Endothelial cell of umbilical vein (primary cell): Measurements from ENCODE around the gene NEAT1. TPM values are rescaled to one million over a fixed set of nuclear protein-coding genes. Genes with fewer than 3 reads are reported as not detected.

Source experiments
- BruUV-seq: library from RNA; stranded (reverse); fragments of 400-500 nt; replicated peaks from 2 replicates; lab custom pipeline; 2021; lab: Mats Ljungman, UMichigan
- CTCF ChIA-PET: fragments of 300-600, 350-600 bp; sonication (Branson Sonifier 250); formaldehyde crosslinking; loops from one replicate; lab custom pipeline; 2021; ENCODE audit warnings: antibody characterized with exemption, inconsistent platforms; lab: Charles Lee
- POLR2A ChIA-PET: fragments of 300-600, 350-600 bp; sonication (Branson Sonifier 250); formaldehyde crosslinking; loops from one replicate; lab custom pipeline; 2021; ENCODE audit warnings: antibody characterized with exemption, inconsistent platforms; lab: Charles Lee
- DNase-seq: peaks from one replicate; pipeline ENCODE4 v3.0.0-alpha.2; 2011; ENCODE audit warnings: low read depth, low spot score
- FAIRE-seq: peaks from 2 replicates; lab custom pipeline; 2011; peaks lifted over from hg19 to GRCh38; lab: Jason Lieb, UNC
- H2AFZ ChIP-seq: 2 replicates; pipeline ENCODE4 v1.6.0; 2012; ENCODE audit warnings: low read depth, low read length, control low read depth, inconsistent platforms
- H3K27ac ChIP-seq: 2 replicates; pipeline ENCODE4 v1.5.1; 2011; ENCODE audit warnings: low read depth, mild to moderate bottlenecking, control low read depth, low read length, moderate library complexity; ENCODE audit not compliant: insufficient read depth
- H3K27me3 ChIP-seq, 2 experiments: 2 replicates each; pipeline versions ENCODE4 v1.6.0 to v1.6.1; 2011; ENCODE audit warnings: low read length in 2 of 2, mixed read lengths in 1 of 2; ENCODE audit not compliant: control insufficient read depth in 2 of 2, insufficient read depth in 2 of 2
- H3K36me3 ChIP-seq, 2 experiments: 2 replicates in 1 of 2; 3 replicates in 1 of 2; pipeline ENCODE4 v1.5.1; 2011; ENCODE audit warnings: low read length in 2 of 2, mild to moderate bottlenecking in 1 of 2, moderate library complexity in 1 of 2; ENCODE audit not compliant: control insufficient read depth in 2 of 2, insufficient read depth in 2 of 2; ENCODE audit errors: extremely low read depth in 1 of 2
- H3K4me1 ChIP-seq: 3 replicates; pipeline ENCODE4 v1.5.1; 2011; ENCODE audit warnings: mild to moderate bottlenecking, low read length; ENCODE audit not compliant: control insufficient read depth, insufficient read depth; ENCODE audit errors: extremely low read depth
- H3K4me2 ChIP-seq: 2 replicates; pipeline ENCODE4 v1.6.1; 2011; ENCODE audit warnings: low read length, control low read depth, mixed read lengths; ENCODE audit not compliant: insufficient read depth
- H3K4me3 ChIP-seq, 3 experiments: fragments of 200-600 bp in 1 of 3; sonication (generic), shearing (Covaris generic) in 1 of 3; replicated peaks in 1 of 3; 2 replicates each; pipeline ENCODE4 v1.5.1; 2011 to 2016; ENCODE audit warnings: control low read depth in 3 of 3, low read length in 3 of 3, mild to moderate bottlenecking in 2 of 3, inconsistent platforms in 1 of 3, low read depth in 1 of 3, moderate library complexity in 1 of 3; ENCODE audit not compliant: insufficient read depth in 1 of 3
- H3K79me2 ChIP-seq: 2 replicates; pipeline ENCODE4 v1.6.0; 2012; ENCODE audit warnings: low read length, inconsistent platforms; ENCODE audit not compliant: control insufficient read depth, insufficient read depth
- H3K9ac ChIP-seq: replicated peaks from 2 replicates; pipeline ENCODE3; 2011; ENCODE audit warnings: low read length, control low read depth; ENCODE audit not compliant: insufficient read depth; ENCODE audit errors: extremely low read depth
- H3K9me1 ChIP-seq: replicated peaks from 3 replicates; pipeline ENCODE4 v1.6.0; 2011; ENCODE audit warnings: mild to moderate bottlenecking, low read length; ENCODE audit not compliant: control insufficient read depth, insufficient read depth; ENCODE audit errors: extremely low read depth
- H3K9me3 ChIP-seq: replicated peaks from 2 replicates; pipeline ENCODE4 v1.5.1; 2012; ENCODE audit warnings: low read length, inconsistent platforms; ENCODE audit not compliant: control insufficient read depth, insufficient read depth
- H4K20me1 ChIP-seq: replicated peaks from 2 replicates; pipeline ENCODE3; 2011; ENCODE audit warnings: mild to moderate bottlenecking, low read length; ENCODE audit not compliant: control insufficient read depth, insufficient read depth; ENCODE audit errors: extremely low read depth
- CTCF ChIP-seq, 2 donors: IDR thresholded peaks; 1 replicate in 1 of 2; 2 replicates in 1 of 2; pipeline ENCODE4 v1.5.1; 2011; ENCODE audit warnings: low read length in 2 of 2, mild to moderate bottlenecking in 2 of 2, moderate library complexity in 2 of 2, control low read depth in 1 of 2, inconsistent platforms in 1 of 2, low read depth in 1 of 2; ENCODE audit not compliant: insufficient read depth in 1 of 2; ENCODE audit errors: extremely low read depth in 1 of 2
- EZH2 ChIP-seq: IDR thresholded peaks from 2 replicates; pipeline ENCODE4 v1.6.1; 2012; ENCODE audit warnings: borderline replicate concordance, low read depth, mild to moderate bottlenecking, moderate library complexity, low read length, inconsistent platforms; ENCODE audit not compliant: severe bottlenecking
- FOS ChIP-seq: IDR thresholded peaks from 2 replicates; pipeline ENCODE4 v1.6.1; 2011; ENCODE audit warnings: mild to moderate bottlenecking, low read length, moderate library complexity, borderline replicate concordance; ENCODE audit not compliant: insufficient read depth
- GATA2 ChIP-seq: IDR thresholded peaks from 2 replicates; pipeline ENCODE4 v1.7.0; 2011; ENCODE audit warnings: low read depth, mild to moderate bottlenecking, moderate library complexity, mixed read lengths, low read length; ENCODE audit not compliant: insufficient read length, insufficient read depth
- JUN ChIP-seq: IDR thresholded peaks from 2 replicates; pipeline ENCODE4 v1.6.1; 2011; ENCODE audit warnings: borderline replicate concordance, low read depth; ENCODE audit not compliant: insufficient read length, insufficient read depth
- MAX ChIP-seq: IDR thresholded peaks from 2 replicates; pipeline ENCODE4 v1.6.1; 2011; ENCODE audit not compliant: insufficient read depth, insufficient read length
- MYC ChIP-seq: IDR thresholded peaks from one replicate; pipeline ENCODE4 v1.6.1; 2011; ENCODE audit warnings: mild to moderate bottlenecking, low read depth, low read length
- POLR2A ChIP-seq: IDR thresholded peaks from 2 replicates; pipeline ENCODE4 v1.6.1; 2012; ENCODE audit warnings: low read depth, mild to moderate bottlenecking, control low read depth, low read length
- POLR2AphosphoS5 ChIP-seq: IDR thresholded peaks from 2 replicates; pipeline ENCODE4 v1.6.1; 2012; ENCODE audit warnings: low read depth, mild to moderate bottlenecking, control low read depth, low read length, moderate library complexity; ENCODE audit not compliant: insufficient read depth
- dilution Hi-C: fragments of 300-500 bp; cut with MboI; formaldehyde crosslinking; loops from one replicate; pipeline ENCODE4 v1.15.0; 2019; ENCODE audit warnings: low sequenced_read_pairs; ENCODE audit not compliant: extremely low pct_ligation_motif_present
- intact Hi-C: fragments of 100-400 bp; cut with micrococcal nuclease; formaldehyde crosslinking; loops from one replicate; pipeline ENCODE4 v1.10.0; 2022
- polyA plus RNA-seq, 4 experiments: library from polyadenylated mRNA; depleted of rRNA in 3 of 4; stranded (reverse) in 3 of 4; unstranded in 1 of 4; fragments of >200 nt; gene quantifications; 2 replicates each; pipeline versions ENCODE4 v1.2.1 to v1.2.3, GENCODE V29; 2011 to 2012; ENCODE audit warnings: missing spikeins in 1 of 4
- total RNA-seq: library from RNA; stranded (reverse); gene quantifications from 2 replicates; pipeline ENCODE4 v1.2.3, GENCODE V29; 2021

The NEAT1 gene
- total and polyA plus RNA-seq, 2 donors (not counting 3 experiments of a cell fraction or from before 2014, with no cell fraction given) = 34.4 to 957 TPM

DNA sequence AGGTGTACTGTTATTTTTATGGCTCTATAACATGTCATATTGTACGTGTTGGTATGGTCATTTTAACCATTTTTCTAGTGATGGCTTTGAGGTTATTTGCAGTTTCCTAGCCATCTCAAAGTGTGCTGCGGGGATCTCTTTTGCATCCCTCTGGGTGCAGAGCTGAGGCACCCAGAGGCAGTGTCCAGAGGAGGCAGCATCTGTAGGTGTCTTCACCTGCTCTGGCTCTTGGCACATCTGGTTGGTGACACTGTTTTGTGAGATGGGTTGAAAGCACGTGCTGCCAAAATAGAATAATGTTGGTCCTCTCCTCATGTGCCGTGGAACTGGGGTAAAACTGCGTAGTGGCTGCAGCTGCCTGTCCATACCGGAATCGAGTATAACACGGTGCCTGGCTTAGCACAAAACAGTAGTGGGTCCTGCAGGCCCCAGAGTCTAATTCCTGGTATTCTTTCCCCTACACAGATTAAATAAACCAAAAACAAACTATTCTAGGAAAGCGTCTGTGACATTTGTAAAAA, 12.9 kb downstream of the NEAT1 start:
- Histone ChIP-seq H4K20me1 (peaks cover 19% of the 10 kb centered on the region), H3K4me1 (peaks cover 12% of the 10 kb centered on the region), H3K27me3 (no peaks in the 10 kb centered on the region), H3K9ac (no peak overlapping the region), H3K36me3 (peaks cover 25 to 30% of the 10 kb centered on the region in 2 experiments), H3K9me1 (no peaks in the 10 kb centered on the region), H3K4me3 (no peak overlapping the region), H3K79me2 (peaks cover 94% of the 10 kb centered on the region), H3K27ac (no peak overlapping the region), H3K9me3 (no peaks in the 10 kb centered on the region), H2AFZ (no peak overlapping the region), H3K4me2 (no peak overlapping the region)
- dilution Hi-C loops (no loop called here), intact Hi-C loops (no loop called here)
- CTCF ChIA-PET = interaction anchor here (1.1 kb wide), 1 partner anchor 19 kb away, joined by 4 read pairs; no protein-coding TSS in a partner anchor
- no TSS peak for BruUV-seq
- POLR2A ChIA-PET = interaction anchor here (0.6 to 2.4 kb wide), 2 partner anchors 15 to 40 kb away, joined by 4 to 11 read pairs; no protein-coding TSS in a partner anchor
- TF ChIP-seq MAX = no peak
- no peak for TF ChIP-seq GATA2
- no peak for TF ChIP-seq MYC
- no peak for TF ChIP-seq FOS
- TF ChIP-seq POLR2A = no peak
- TF ChIP-seq JUN = no peak
- no peak for TF ChIP-seq EZH2
- TF ChIP-seq CTCF (IDR thresholded peaks at IDR 0.05; ENCODE audit: extremely low read depth in 1 of 2, insufficient read depth in 1 of 2, low read depth in 1 of 2, low read length in 2 of 2) = no peak
- no peak for TF ChIP-seq POLR2AphosphoS5
- DNase-seq (no peak), FAIRE-seq (no peak)
